ENCODE data around the gene MTMR3.

GRCh38 chr22:30025221-30025620 lies 142.2 kb downstream of the MTMR3 start:
- TF ChIP-seq POLR2A (IDR thresholded peaks at IDR 0.05; ENCODE audit: low read length) (no peak), CTCF (IDR thresholded peaks at IDR 0.05) (no peak), POLR2AphosphoS2 (conservative IDR thresholded peaks at IDR 0.05; ENCODE audit: low read length) (no peak), KDM1A (IDR thresholded peaks at IDR 0.05; ENCODE audit: low read depth) (no peak), RFX5 (IDR thresholded peaks at IDR 0.05) (no peak), REST (IDR thresholded peaks at IDR 0.05) (no peak), RNF2 (IDR thresholded peaks at IDR 0.05; ENCODE audit: borderline replicate concordance, low read depth) (no peak), CHD4 (IDR thresholded peaks at IDR 0.05; ENCODE audit: borderline replicate concordance) (no peak), MAZ (IDR thresholded peaks at IDR 0.05; ENCODE audit: borderline replicate concordance, low read depth, low read length) (no peak), CBX2 (IDR thresholded peaks at IDR 0.05; ENCODE audit: borderline replicate concordance, low read depth) (no peak), ESRRA (IDR thresholded peaks at IDR 0.05; ENCODE audit: borderline replicate concordance, low read length) (no peak), CHD2 (IDR thresholded peaks at IDR 0.05; ENCODE audit: low read length, partially characterized antibody) (no peak), USF2 (IDR thresholded peaks at IDR 0.05) (no peak)

Data from A549 (cell line).